Stimulated activated CD8-positive, alpha-beta memory T cell treated with anti-CD3 and anti-CD28 coated beads, Interleukin-12 subunit alpha, Interleukin-12 subunit beta, amount 100 ng/mL, for 24 hours (primary cell): ENCODE measurements around the gene PLCB4.
"Not testable (repeated sequence)": the region's sequence is repeated elsewhere in the genome, so short reads cannot be mapped to it uniquely, and the experiment has no call there.

Experiments used
- DNase-seq: peaks from one replicate; pipeline ENCODE4 v3.0.0-alpha.2; 2020; ENCODE audit errors: extremely low read depth

The PLCB4 gene

GRCh38 chr20:9359561-9360308 lies 290.8 kb downstream of the PLCB4 start:
- no peak for DNase-seq

GRCh38 chr20:9360431-9360830 lies 291.5 kb downstream of the PLCB4 start:
- no peak for DNase-seq

- no peak for DNase-seq
Measured at GRCh38 chr20:9363673-9364072, 294.8 kb downstream of the PLCB4 start.

- no peak for DNase-seq
Measured at GRCh38 chr20:9367328-9367727, 298.4 kb downstream of the PLCB4 start.

GRCh38 chr20:9367746-9368145 lies 298.9 kb downstream of the PLCB4 start:
- no peak for DNase-seq

- DNase-seq = no peak
Measured at GRCh38 chr20:9368893-9369292, 300.0 kb downstream of the PLCB4 start.

- no peak for DNase-seq
Measured at GRCh38 chr20:9369557-9369956, 300.7 kb downstream of the PLCB4 start.

- DNase-seq = no peak
Measured at GRCh38 chr20:9374072-9374471, 305.2 kb downstream of the PLCB4 start.

GRCh38 chr20:9374480-9374879 lies 305.6 kb downstream of the PLCB4 start:
- DNase-seq = no peak

GRCh38 chr20:9375221-9375681 lies 306.4 kb downstream of the PLCB4 start:
- DNase-seq = no peak

GRCh38 chr20:9377007-9377406 lies 308.1 kb downstream of the PLCB4 start:
- no peak for DNase-seq

GRCh38 chr20:9385345-9386310 lies 316.7 kb downstream of the PLCB4 start:
- DNase-seq = not testable (repeated sequence)

- no peak for DNase-seq
Measured at GRCh38 chr20:9388160-9388812, 319.4 kb downstream of the PLCB4 start.

- no peak for DNase-seq
Measured at GRCh38 chr20:9388813-9389161, 319.9 kb downstream of the PLCB4 start.

- DNase-seq = no peak
Measured at GRCh38 chr20:9389346-9389745, 320.5 kb downstream of the PLCB4 start.

- no peak for DNase-seq
Measured at GRCh38 chr20:9390441-9390840, 321.6 kb downstream of the PLCB4 start.

- DNase-seq = no peak
Measured at GRCh38 chr20:9392892-9393857, 324.3 kb downstream of the PLCB4 start.

GRCh38 chr20:9395971-9396370 lies 327.1 kb downstream of the PLCB4 start:
- no peak for DNase-seq

- no peak for DNase-seq
Measured at GRCh38 chr20:9397928-9398327, 329.0 kb downstream of the PLCB4 start.

- no peak for DNase-seq
Measured at GRCh38 chr20:9398882-9399281, 330.0 kb downstream of the PLCB4 start.

- no peak for DNase-seq
Measured at GRCh38 chr20:9399322-9399721, 330.4 kb downstream of the PLCB4 start.
